Activated CD4-positive, alpha-beta T cell treated with anti-CD3 and anti-CD28 coated beads, Interleukin-2, amount 50 U/mL, for 1 hour (primary cell): ENCODE data around the gene SLC6A7.

ENCODE experiments used
- DNase-seq: peaks from one replicate; pipeline ENCODE4 v3.0.0-alpha.2; 2020

Gene SLC6A7

DNA sequence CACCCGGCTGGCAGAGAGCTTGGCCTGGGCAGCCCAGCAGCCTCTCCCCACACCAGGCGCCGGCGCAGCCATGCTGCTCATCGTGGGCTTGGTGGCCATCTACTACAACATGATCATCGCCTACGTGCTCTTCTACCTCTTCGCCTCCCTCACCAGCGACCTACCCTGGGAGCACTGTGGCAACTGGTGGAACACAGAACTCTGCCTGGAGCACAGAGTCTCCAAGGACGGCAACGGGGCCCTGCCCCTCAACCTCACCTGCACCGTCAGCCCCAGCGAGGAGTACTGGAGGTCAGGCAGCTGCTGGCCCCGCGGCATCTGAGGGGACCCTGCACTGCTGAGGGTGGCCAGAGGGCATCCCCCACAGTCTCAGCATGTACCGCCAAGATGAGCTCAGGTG, 7.1 kb downstream of the SLC6A7 start:
- no peak for DNase-seq

DNA sequence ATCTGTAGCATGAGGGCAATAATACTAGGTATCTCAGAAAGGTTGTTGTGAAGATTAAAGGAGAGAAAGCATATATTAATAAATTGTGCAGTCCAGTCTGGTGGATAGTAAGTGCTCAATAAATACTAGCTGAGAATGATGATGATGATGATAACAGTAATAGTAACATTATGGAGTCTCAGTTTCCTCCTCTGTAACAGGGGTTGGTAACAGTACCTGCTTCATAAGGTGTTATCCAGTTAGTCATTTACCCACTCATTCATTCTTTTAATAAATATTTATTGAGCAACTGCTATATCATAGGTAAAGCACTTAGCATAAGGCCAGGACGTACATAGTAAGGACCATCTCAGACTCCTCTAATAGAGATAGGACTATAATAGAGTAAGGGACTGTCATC, 7.6 kb downstream of the SLC6A7 start:
- DNase-seq, result no peak

DNA sequence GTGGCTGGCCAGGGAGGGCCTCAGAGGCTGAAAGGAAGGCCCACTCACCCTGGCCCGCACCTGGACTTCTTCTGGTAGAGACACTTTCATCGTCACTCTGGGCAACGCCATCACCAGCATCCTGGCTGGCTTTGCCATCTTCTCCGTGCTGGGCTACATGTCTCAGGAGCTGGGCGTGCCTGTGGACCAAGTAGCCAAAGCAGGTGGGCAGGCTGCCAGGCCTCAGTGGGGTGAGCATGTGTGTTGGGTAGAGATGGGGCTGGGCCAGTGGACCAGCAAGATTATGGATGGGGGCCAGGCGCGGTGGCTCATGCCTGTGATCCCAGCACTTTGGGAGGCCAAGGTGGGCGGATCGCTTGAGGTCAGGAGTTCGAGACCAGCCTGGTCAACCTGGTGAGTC, 12.6 kb downstream of the SLC6A7 start:
- DNase-seq, result no peak

DNA sequence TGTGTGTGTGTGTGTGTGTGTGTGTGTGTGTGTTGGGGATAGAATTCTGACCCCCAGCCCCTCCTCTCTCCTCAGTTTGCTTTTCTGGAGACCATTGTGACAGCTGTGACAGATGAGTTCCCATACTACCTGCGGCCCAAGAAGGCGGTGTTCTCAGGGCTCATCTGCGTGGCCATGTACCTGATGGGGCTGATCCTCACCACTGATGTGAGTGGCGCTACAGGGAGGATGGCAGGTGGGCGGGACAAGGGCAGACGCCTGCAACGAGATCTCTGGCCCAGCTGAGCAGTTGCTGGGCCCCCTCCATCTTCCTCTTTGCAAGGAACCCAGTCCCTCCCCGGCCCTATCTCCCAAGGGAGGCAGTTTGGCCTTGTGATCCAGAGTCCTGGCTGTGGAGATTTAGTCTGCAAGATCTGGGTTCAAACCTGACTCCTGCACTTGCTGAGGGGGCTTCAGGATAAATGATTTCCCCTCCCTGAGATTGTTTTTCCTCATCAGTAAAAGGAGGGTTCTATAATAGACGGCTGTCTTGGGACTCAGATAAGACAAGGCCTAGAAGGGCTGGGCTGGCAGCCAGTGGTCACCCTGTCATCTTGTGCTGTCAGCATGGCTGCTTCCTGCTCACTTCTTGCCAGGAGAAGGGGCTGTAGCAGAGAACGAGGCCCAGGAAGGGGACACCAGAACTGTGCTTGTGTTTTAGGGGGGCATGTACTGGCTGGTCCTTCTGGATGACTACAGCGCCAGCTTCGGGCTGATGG, 14.1 kb downstream of the SLC6A7 start:
- DNase-seq, result no peak

DNA sequence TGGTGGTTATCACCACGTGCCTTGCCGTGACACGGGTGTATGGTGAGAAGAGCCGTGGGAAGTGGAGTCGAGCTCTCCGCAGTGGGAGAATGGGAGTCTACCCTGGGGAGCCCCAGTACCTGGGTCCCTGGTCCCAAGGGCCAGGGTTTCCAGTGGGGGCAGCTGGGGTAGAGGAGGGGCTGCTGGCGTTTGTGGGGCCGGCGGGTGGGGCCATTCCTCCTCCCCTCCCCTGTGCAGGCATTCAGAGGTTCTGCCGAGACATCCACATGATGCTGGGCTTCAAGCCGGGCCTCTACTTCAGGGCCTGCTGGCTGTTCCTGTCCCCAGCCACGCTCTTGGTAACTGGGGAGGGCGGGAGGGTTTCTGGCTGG, 14.7 kb downstream of the SLC6A7 start:
- DNase-seq, result no peak

DNA sequence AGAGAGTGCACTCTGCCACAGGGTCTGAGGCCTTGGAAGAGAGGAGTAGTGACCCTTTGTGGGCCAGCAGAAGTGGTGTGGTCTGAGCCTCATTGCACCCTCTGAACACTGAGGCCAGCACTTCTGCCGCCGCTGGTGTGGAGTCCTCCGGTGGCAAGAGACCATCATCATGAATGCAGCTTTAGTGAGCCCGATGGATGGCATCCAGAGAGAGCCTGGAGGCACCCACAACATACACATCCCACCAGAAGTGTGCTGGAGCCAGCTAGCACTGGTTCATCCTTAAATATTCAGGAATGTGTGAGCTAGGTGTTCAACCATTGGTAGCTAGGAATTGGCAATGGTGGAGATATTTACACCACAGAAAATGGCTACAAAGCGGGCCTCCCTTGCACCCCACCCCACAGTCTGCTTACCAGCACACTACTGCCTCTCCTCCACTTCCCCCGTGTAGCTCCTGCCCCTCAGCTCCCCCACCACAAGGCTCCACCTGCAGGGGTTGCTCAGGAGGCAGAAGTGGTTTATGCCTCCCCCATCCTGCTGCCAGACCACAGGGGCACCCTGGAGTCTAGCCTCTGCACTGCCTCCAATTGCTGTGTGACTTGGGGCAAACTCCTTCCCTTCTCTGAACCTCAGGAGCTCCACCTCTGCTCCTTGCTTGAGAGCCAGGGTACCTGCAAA, 16.4 kb downstream of the SLC6A7 start:
- DNase-seq, result no peak

DNA sequence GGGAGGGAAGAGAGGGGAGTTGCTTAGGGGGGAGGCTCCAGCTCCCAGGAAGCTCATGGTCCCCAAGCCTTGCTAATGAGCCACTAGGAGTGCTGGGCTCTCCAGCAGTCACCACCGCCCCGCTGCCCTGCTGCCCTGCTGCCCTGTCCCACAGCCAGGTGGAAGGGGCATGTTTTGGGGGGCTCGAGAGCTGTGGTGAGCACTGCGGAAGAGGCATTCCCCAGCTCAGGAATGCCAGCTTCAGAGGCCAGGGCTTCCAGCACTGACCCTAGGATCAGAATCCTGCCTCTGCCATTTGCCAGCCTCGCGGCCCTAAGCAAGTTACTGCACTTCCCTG, 16.9 kb downstream of the SLC6A7 start:
- no peak for DNase-seq

DNA sequence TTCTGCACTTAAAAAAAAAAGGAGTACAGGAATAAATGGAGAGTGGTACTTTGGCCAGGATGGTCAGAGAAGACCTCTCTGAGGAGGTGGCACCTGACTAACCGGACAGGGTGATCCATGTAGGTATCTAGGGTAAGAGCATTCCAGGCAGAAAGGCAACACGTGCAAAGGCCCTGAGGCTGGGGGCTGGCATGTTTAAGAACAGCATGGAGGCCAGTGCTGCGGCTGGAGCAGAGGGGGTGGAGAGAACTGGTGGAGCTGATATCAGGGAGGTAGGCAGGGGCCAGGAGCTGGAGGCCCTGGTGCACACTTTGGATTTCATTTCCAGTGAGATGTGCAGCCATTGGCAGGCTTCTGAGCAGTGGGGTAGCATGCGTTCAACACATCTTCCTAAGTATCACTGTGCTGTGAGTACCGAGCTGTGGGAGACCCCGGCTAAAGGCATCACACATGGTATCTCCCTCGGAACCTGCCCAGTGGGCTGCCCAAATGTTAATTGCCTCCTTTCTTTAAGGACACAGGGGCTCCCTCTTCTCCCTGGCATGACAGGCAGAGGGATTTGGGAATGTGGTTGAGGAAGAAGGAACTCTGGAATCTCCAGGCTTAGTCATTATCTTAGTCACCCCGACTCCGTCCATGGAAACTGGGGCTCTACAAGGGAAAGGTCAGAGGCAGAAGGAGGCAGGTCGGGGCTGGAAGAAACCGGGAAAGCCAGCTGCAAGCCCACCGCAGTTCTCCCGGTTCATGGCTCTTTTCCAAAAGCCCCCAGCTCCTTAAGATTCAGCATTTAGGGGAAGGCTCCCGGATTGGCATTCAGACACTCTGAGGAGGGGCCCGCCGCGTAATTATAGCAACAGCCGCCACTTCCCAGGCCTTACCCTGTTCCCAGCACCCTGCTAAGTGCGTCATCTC, 18.6 kb downstream of the SLC6A7 start:
- DNase-seq, result no peak

DNA sequence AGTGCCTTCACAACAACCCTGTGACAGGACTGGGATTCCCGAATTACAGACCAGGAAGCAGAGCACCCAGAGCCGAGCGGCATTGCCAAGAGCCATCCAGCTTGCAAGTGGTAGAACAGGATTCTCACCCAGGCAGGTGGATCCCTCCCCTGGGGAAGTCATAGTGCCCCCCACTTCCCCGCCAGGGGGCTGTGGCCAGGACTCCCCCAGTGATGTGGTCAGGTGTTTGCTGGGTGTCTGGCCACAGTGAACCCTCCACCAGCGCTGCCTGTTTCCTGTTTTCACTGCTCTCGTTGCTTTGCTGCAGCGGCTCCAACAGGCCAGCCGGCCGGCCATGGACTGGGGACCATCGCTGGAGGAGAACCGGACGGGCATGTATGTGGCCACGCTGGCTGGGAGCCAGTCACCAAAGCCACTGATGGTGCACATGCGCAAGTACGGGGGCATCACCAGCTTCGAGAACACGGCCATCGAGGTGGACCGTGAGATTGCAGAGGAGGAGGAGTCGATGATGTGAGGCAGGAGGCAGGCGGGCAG, 19.3 kb downstream of the SLC6A7 start:
- DNase-seq, result no peak

DNA sequence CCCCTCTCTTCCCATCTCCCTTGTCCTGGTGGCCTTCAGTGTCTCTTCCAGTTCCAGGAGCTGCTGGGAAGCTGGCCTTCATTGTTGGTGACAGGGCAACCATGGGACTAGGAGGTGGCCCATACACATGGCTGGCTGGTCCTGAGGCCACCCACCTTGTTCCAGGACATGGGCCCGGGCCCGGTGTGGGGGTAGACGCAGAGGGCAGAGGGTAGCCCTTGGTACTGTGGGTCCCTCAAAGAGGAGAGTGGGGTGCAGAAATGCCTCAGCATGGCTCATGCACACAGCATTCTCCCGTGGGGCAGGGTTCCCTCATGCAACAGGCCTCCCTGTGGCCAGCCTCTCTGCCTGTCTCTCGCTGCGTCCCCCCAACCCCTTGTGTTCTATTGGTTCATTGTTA, 20.8 kb downstream of the SLC6A7 start:
- no peak for DNase-seq

DNA sequence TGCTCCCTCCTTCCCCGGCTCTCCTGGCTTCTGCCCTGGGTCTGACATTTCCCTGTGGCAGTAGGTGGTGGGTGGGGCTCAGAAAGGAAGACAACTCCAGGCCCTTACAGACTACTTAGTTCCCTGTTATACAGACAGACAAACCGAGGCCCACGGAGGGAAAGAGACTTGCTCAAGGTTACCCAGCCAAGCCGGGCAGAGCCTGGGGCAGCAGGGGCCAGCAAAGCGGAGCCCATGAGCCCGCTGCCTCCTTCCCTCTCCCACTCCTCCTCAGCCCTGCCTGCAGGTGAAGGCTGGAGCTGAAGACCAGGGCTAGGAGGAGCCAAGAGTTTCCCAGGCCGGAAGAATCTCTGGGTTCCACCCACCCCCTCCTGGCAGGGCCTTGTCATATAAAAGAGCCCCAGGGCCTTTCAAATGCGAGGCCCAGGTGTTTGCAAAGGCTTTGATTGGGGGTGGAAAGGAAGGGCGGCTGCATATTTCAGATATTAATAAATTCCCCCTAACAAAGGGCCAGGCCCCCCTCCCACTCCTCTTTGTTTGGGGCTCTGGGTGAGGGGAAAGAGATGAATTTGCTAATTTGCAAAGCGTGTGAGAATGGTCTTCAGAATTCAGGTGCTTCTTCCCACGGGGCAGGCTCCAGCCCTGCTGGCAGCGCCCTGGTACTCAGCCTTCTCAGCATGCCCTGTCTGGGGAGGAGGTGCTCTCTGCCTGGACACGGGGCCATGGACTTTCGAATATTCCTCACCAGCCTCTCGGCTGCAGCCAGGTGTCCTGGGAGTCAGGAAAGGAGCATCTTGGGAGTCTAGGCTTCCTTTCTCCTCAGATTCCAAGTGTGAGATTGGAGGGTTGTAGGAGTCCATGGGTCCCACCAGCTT, 21.5 kb downstream of the SLC6A7 start:
- no peak for DNase-seq

DNA sequence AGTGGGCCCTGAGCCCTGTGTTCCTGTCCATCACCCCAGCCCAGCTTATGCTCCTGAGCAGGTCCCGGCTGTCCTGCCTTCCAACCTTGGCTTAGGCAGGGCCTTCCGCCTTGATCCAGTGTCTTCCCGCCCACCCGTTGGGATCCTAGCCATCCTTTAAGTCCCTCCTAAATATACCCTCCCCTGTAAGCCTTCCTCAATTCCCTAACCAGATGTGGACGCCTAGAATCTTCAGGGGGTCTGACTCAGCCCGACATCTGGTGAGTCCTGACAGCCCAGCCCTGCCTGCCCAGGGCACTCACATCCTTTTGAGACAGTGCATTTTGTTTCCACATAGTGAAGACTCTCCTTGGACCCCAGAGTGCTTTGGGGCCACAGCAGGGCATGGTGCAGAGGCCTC, 23.7 kb downstream of the SLC6A7 start:
- DNase-seq, result no peak

DNA sequence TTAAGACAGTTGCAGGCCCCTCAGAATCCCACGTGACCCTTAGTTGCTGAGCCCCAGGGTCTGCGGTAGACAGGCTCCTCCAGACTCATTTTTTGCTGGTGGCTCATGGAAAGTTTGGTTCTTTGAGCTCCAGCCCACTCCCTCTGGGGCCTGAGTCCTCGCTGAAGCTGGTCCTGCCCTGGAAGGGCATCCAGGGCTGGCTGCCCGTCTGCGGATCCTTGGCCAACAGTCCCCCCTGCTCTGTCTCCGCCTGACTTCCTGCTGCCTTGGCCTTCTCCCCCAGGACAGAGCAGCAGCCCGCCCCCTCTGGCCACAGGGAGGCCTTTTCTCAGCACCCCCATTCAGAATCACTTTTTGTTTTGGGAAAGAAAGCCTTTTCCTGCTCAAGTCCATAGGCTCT, 24.4 kb downstream of the SLC6A7 start:
- no peak for DNase-seq

DNA sequence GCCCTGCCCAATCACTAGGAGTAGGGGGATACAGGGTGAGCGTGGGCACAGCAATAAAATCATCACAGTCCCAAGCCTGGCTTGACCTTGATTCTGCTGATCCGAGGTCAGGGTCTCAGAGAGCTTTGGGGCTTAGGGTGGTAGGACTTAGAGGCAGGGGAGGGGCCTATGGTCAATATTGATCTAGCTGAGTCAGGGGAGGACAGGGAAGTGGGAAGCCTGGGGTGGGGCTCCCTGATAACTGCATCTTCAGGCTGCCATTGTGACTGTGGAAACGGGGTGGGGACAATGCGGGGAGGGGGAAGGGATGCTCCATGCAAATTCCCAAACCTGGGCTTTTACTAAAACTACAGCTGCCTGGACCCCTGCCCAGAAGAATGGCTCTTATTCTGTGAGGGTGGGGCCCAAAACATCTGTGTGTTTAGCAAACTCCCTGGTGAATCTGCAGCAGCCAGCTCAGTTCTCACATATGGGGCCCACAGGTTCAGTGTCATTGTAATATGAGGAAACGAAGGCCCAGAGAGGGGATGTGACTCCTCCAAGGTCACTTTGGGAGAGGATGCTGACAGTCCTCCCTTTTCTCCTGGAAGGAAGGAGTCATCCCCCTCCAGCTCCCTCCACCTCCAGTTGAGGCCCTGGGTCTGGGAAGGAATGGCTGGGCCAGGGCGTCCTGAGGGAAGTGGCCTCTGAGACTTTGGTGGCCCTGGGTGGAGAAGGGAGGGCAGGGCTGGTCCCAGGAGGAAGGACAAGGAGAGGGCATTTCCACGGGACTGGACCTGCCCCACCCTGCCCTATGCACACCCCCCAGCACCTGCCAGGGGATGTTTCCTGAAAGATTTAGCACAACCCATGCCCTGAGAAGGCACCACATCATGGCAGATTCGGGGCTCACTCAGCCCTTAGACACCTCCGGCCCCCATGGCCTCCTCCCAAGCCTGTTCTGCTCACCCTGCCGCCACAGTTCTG, 26.4 kb downstream of the SLC6A7 start:
- no peak for DNase-seq

DNA sequence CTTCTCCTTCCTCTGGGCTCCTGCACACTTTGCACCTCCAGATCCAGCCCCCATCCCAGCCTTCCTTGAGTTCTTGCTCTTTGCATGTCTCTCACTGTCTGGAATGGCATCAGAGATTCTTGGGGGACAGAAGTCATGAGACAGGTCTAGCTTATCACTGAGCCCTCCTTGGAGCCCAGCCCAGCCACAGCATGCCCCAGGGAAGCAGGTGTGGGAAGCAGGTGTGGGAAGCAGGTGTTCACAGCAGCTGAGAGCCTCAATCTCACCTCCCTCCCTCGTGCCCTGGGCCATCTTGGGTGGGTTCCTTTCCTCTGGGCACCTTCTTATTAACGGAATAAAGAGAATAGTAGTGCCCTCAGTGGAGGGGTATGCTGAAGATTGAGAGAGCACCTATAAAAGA, 27.2 kb downstream of the SLC6A7 start:
- DNase-seq, result no peak

DNA sequence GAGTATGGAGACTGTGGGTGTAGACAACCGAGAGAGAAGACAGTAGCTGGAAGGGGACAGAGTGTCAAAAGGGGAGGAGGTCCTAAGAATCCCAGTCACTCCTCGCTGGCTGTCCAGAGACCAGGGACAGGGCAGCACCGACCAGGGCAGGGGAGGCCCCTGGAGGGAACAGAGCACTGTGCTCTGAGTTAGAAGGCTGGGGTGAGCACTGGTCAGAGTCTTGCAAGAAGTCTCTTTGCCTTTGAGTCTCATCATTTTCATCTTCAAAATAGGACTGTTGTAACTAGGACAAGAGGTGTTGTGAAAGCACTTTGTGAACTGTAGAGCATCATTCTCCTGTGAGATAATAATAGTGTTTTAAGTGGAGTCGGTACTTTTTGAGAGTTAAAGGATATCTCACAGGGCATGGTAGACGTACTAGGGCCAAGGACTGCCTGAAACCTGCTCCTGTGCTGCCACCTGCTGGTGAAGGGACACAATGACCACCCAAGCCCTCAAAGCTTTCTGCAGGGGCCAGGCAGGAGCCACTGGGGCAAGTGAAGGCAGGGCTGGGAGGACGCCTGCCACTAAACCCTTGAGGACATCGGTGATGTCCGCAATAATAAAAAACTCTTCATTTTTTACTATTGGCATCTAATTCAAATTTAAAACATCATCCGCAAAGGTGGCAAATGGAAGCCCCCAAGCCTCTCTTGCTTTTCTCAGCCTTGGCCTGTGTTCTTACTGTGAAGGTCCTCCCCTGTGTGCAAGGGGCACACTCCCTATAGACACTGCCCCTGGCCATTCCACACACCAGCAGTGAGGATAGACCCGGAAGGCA, 28.2 kb downstream of the SLC6A7 start:
- DNase-seq, result peak; percentile 76

DNA sequence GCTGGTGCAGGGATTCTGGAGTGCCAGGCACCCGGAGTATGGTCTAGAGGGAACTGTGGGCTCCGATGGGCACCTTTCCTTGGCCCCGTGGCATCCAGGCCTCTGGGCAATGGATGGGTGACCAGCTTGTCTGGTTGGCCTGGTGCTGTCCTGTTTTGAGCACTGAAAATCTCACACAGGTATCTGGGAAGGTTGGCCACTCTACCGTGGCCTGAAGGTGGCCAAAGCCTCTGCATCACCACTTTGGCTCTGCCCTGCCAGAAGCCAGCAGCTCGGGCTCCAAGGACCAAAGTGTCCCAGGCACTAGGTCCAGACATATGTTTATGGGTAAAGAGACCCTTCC, 28.8 kb downstream of the SLC6A7 start:
- DNase-seq, result no peak

DNA sequence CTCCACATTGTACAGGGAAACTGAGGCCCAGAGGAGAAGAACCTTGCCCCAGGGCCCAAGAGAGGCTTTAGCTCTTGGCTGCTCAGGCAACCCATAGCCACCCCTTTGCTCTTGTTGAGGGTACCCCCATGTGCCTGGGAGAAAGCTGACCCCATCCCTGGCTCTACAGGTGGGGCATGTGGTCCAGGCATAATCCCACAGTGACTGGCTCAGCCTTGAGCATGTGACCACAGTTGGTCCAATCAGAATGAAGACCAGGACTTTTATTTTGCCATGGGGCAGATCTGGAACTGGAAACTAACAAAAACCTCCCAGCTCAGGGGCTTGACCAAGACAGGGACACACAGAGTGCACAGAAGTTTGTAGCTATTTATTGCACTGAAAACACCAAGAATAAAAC, 29.3 kb downstream of the SLC6A7 start:
- no peak for DNase-seq

DNA sequence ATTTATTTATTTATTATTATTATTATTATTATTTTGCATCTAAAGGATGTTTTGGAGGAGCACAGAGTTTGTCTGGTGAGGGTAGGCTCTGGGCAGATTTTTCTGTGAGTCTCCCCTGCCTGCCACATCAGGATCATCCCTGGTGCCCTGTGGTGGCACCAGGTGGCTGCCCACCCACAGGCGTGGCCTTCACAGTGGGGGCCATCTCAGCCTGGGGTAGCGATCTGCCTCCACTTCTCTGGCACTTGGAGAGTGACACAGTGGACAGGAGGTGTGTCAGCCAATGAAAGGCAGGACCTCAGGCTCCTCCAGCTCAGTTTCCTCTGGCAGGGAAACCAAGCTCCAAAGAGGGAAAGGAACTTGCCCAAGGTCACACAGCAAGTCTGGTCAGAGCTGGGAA, 30.0 kb downstream of the SLC6A7 start:
- no peak for DNase-seq

DNA sequence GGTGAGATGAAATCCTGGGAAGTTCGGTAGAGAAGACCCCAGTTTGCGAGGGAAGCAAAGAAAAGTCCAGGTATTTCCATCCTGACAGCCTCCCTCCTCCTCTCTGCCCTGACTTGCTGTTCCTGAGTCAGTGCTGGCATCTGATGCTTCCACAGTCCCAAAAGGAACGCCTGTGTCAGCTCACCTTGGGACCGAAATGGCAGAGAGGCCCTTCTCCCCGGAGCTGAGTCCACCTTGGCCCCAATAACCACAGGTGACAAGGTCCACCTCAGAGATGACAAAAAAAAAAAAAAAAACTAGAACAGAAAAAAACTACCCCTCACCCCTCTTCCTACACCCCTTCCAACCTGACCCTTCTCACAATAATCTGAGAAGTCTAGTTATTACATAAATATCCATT, 31.6 kb downstream of the SLC6A7 start:
- DNase-seq, result no peak

DNA sequence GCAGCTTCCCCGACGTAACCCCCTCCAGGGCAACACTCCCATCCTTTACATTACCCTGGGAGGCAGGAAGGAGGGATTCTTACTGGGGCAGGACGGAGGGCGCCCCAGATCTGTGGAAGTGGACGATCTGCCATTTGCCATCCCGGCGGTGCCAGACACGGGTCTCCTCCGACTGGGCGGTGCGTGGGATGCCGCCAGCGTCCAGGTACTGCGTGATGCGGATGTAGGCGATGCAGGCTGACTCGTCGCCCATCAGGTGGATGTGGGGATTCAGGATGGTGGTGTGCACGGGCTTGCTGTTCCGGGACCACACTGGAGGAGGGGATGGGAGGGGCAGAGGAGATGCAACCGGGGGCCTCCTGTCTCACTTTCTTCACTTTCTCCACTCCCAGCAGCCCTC, 33.0 kb downstream of the SLC6A7 start:
- no peak for DNase-seq
